Body of pancreas (tissue), 4 donors: Measurements from ENCODE around the gene ROBO1. TPM values are rescaled to one million over a fixed set of nuclear protein-coding genes. Genes with fewer than 3 reads are reported as not detected.

Experiments
- ATAC-seq: fragments of 150-250 bp; one replicate; pipeline ENCODE4 v1.9.1; 2016
- DNase-seq, 4 donors: peaks; one replicate each; pipeline ENCODE4 v3.0.0-alpha.2; 2019
- H3K27ac ChIP-seq, 4 donors: fragments of 200-600 bp; sonication (generic); 1 replicate in 3 of 4; 2 replicates in 1 of 4; pipeline versions ENCODE4 v1.5.1 to v1.6.1; 2016 to 2019; ENCODE audit warnings: mild to moderate bottlenecking in 1 of 4, mixed read lengths in 1 of 4, moderate library complexity in 1 of 4
- H3K27me3 ChIP-seq, 2 donors: fragments of 200-600 bp; sonication (generic); one replicate each; pipeline ENCODE4 v1.6.0; 2016; ENCODE audit warnings: mild to moderate bottlenecking in 1 of 2
- H3K36me3 ChIP-seq, 2 donors: fragments of 200-600 bp; sonication (generic); replicated peaks in 1 of 2; 2 replicates each; pipeline ENCODE4 v1.5.1; 2016; ENCODE audit warnings: low read depth in 2 of 2; ENCODE audit not compliant: insufficient read depth in 1 of 2
- H3K4me1 ChIP-seq: fragments of 200-600 bp; sonication (generic); one replicate; pipeline ENCODE4 v1.6.0; 2016
- H3K4me3 ChIP-seq, 2 donors: fragments of 200-600 bp; sonication (generic); 1 replicate in 1 of 2; 2 replicates in 1 of 2; pipeline ENCODE4 v1.5.1; 2016 to 2019
- H3K9me3 ChIP-seq, 3 donors: fragments of 200-600 bp; sonication (generic); 1 replicate in 2 of 3; 2 replicates in 1 of 3; pipeline ENCODE4 v1.5.1; 2016
- POLR2A ChIP-seq, 3 donors: fragments of 450-650 bp; IDR thresholded peaks; one replicate each; pipeline ENCODE4 v1.6.1; 2016; ENCODE audit warnings: antibody characterized with exemption in 3 of 3, mild to moderate bottlenecking in 2 of 3
- WGBS, 2 donors: methylation state at CpG; one replicate each; pipeline ENCODE4 v1.1.5; 2017; 5-methylcytosine and 5-hydroxymethylcytosine counted together
- intact Hi-C: fragments of 100-400 bp; cut with DNase I; formaldehyde crosslinking; loops from one replicate; pipeline ENCODE4 v1.15.1; 2023
- microRNA-seq, 2 donors: library from miRNA; unstranded; fragments of <30 nt; microRNA quantifications; one replicate each; pipeline ENCODE4, GENCODE V29; 2016; ENCODE audit warnings: borderline number of aligned reads in 2 of 2, borderline replicate concordance in 2 of 2
- small RNA-seq: library from RNA; depleted of rRNA; stranded (forward); fragments of <200 nt; gene quantifications from one replicate; pipeline ENCODE3, GENCODE V24; 2016
- total RNA-seq, 2 donors: library from RNA; depleted of rRNA; stranded (reverse); fragments of >200 nt; gene quantifications; one replicate each; pipeline ENCODE4 v1.1.0, GENCODE V29; 2016
- TF ChIP-seq, protein P1 (sequence below), 7 experiments: fragments of 450-650 bp in 4 of 7; fragments of 200-600 bp in 3 of 7; sonication (generic) in 3 of 7; IDR thresholded peaks; one replicate each; pipeline ENCODE4 v1.5.1; 2016 to 2019; ENCODE audit warnings: antibody characterized with exemption in 7 of 7

Gene ROBO1
- total RNA-seq, 2 donors from 2014 or later, result 3.9 to 9.9 TPM

DNA sequence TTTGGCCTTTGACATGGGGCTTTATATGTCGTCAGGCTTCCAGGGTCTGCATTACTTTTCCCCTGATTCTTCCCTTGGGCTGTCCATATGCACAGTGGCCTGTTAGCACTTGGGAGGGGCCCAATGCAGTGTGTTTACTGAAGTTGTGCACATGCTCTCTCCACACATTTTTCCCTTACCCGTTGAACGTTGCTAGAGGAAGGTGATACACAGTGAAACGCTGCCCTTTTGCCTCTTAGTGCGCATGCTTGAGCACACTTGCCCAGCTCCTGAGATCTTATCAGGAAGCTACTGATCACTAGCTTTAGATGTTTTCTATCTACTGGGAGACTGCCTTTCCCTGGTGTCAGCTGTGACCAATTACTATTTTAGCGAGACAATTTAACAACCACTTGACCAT, 1198.0 kb downstream of the ROBO1 start:
- Histone ChIP-seq H3K36me3 (no peaks in the 10 kb centered on the region), H3K9me3 (no peaks in the 10 kb centered on the region), H3K27ac (no peak overlapping the region), H3K27me3 (no peaks in the 10 kb centered on the region), H3K4me1 (no peaks in the 10 kb centered on the region), H3K4me3 (no peak overlapping the region)
- TF ChIP-seq, protein P1, sequence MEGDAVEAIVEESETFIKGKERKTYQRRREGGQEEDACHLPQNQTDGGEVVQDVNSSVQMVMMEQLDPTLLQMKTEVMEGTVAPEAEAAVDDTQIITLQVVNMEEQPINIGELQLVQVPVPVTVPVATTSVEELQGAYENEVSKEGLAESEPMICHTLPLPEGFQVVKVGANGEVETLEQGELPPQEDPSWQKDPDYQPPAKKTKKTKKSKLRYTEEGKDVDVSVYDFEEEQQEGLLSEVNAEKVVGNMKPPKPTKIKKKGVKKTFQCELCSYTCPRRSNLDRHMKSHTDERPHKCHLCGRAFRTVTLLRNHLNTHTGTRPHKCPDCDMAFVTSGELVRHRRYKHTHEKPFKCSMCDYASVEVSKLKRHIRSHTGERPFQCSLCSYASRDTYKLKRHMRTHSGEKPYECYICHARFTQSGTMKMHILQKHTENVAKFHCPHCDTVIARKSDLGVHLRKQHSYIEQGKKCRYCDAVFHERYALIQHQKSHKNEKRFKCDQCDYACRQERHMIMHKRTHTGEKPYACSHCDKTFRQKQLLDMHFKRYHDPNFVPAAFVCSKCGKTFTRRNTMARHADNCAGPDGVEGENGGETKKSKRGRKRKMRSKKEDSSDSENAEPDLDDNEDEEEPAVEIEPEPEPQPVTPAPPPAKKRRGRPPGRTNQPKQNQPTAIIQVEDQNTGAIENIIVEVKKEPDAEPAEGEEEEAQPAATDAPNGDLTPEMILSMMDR (IDR thresholded peaks at IDR 0.05), result no peak
- TF ChIP-seq POLR2A (IDR thresholded peaks at IDR 0.05), result no peak
- ATAC-seq (no peak), DNase-seq (no peak)
- intact Hi-C loops, result no loop called here
- 43 to 44% methylated on average over 6 of the region's 6 CpGs for WGBS, 2 donors

DNA sequence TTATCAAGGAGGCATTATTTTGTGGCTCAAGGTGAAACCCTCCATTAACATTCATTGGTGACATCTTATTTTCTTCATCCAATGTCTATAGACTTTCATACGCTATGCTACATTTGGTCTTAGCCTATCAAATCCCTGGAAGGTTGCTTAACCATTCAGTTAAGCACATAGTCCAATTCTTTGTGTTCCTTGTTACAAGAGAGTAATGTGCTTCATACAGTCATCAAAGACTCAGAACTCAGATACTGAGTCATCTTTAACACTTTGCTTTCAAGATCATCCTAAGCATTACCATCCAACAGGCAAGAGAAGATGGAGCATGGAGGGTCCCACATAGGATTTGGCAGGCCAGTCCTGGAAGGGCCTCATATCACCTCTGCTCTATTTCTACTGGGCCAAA, 1202.1 kb downstream of the ROBO1 start:
- Histone ChIP-seq H3K27ac (no peak overlapping the region), H3K36me3 (no peaks in the 10 kb centered on the region), H3K27me3 (no peaks in the 10 kb centered on the region), H3K9me3 (no peaks in the 10 kb centered on the region), H3K4me1 (no peaks in the 10 kb centered on the region), H3K4me3 (no peak overlapping the region)
- ATAC-seq (no peak), DNase-seq (no peak)
- intact Hi-C loops, result no loop called here
- TF ChIP-seq POLR2A (IDR thresholded peaks at IDR 0.05), result no peak
- TF ChIP-seq, protein P1 (IDR thresholded peaks at IDR 0.05), result no peak
- WGBS, 2 donors, result 64 to 78% methylated on average over 1 of the region's 1 CpG

DNA sequence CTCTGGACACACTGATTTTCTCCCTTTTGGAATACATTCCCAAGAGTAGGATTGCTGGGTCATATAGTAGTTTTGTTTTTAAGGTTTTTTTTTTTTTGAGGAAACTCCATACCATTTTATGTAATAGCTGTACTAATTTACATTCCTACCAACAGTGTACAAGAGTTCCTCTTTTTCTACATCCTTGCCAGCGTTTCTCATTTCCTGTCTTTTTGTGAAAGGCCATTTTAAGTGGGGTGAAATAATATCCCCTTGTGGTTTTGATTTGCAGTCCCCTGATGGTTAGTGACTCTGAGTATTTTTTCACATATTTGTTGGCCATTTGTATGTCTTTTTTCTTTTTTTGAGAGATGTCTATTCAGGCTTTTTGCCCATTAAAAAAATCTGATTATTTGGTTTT, 1205.5 kb downstream of the ROBO1 start:
- ATAC-seq, result no peak
- intact Hi-C loops, result no loop called here
- no peak for DNase-seq
- WGBS, 2 donors, result 37 to 70% methylated on average over 1 of the region's 1 CpG
- Histone ChIP-seq H3K27me3 (no peaks in the 10 kb centered on the region), H3K36me3 (no peaks in the 10 kb centered on the region), H3K9me3 (no peaks in the 10 kb centered on the region), H3K4me1 (no peaks in the 10 kb centered on the region), H3K27ac (no peak overlapping the region), H3K4me3 (no peak overlapping the region)
- no peak for TF ChIP-seq POLR2A (IDR thresholded peaks at IDR 0.05)
- TF ChIP-seq, protein P1 (IDR thresholded peaks at IDR 0.05), result no peak

Small RNAs within 50 kb of the gene (microRNA-seq; reads per million reads assigned to microRNA genes)
- gene MIR3923, result 0 reads per million in 2 donors

Small RNAs within 50 kb of the gene (small RNA-seq; reads per million reads assigned to genes)
- gene MIR3923 (not detected), gene RN7SL751P (not detected)
